IPS-18a (cell line): Measurements from ENCODE around the gene SDC3.

Experiments used
- H3K27ac ChIP-seq: one replicate; pipeline ENCODE4 v1.5.1; 2013; ENCODE audit warnings: low read length
- H3K27me3 ChIP-seq: one replicate; pipeline ENCODE4 v1.6.1; 2013; ENCODE audit warnings: mild to moderate bottlenecking, low read length; ENCODE audit not compliant: control insufficient read depth, insufficient read depth
- H3K36me3 ChIP-seq: one replicate; pipeline ENCODE4 v1.6.1; 2013; ENCODE audit warnings: low read depth, low read length; ENCODE audit not compliant: control insufficient read depth
- H3K4me1 ChIP-seq: one replicate; pipeline ENCODE4 v1.6.1; 2013; ENCODE audit warnings: low read depth, low read length; ENCODE audit not compliant: control insufficient read depth
- H3K4me3 ChIP-seq: one replicate; pipeline ENCODE4 v1.5.1; 2013; ENCODE audit warnings: low read length
- H3K9ac ChIP-seq: one replicate; pipeline ENCODE4 v1.6.1; 2013; ENCODE audit warnings: mild to moderate bottlenecking, low read length, moderate library complexity
- H3K9me3 ChIP-seq: one replicate; pipeline ENCODE4 v1.6.1; 2013; ENCODE audit warnings: low read depth, low read length; ENCODE audit not compliant: control insufficient read depth

The SDC3 gene

DNA sequence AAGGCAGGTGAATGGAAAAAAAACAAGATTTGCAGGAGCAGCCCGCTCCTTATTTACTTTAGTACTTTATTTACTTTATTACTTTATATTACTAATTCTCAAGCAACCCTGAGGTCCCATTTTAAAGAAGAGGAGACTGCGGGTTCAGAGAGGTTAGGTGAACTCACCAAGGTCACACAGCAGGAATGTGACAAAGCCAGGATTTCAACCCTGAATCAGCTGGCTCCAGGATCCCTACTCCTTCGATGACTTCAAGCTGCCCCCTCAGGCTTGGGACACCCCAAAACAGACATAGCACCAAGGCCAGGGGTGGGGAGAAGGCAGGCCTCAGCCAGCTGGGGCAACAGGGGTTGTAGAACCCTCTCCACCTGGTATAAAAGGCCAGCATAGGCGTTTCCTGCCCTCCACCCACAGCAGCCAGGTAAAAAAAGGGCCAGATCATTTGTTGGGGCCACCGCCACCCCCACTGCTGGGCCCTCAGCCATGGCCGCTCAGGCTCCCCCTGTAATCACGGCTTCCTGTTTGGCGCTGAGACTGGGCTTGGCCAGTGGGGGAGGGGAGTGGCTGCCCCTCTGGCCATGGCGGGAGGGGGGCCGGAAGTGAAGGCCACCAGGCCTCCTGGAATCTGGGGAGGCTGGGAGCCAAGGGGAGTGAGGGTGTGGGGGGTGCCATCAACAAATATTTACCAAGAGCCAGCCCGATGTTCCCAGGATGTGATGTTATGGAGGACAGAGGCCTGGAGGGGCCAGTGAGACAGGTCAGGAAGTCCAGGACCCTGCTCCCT is 6.6 kb downstream of the SDC3 start:
- peaks cover 5% of the 10 kb centered on the region for H3K27me3 ChIP-seq
- no peak overlapping the region for H3K27ac ChIP-seq
- H3K9ac ChIP-seq = no peak overlapping the region
- H3K36me3 ChIP-seq = no peaks in the 10 kb centered on the region
- no peak overlapping the region for H3K4me3 ChIP-seq
- peaks cover 10% of the 10 kb centered on the region for H3K4me1 ChIP-seq
- H3K9me3 ChIP-seq = no peaks in the 10 kb centered on the region

- Histone ChIP-seq H3K4me3 (no peak overlapping the region), H3K36me3 (no peaks in the 10 kb centered on the region), H3K9ac (no peak overlapping the region), H3K9me3 (no peaks in the 10 kb centered on the region), H3K27me3 (no peaks in the 10 kb centered on the region), H3K27ac (no peak overlapping the region), H3K4me1 (peaks cover 10% of the 10 kb centered on the region)
Measured at GRCh38 chr1:30900931-30901560, 7.5 kb downstream of the SDC3 start.

DNA sequence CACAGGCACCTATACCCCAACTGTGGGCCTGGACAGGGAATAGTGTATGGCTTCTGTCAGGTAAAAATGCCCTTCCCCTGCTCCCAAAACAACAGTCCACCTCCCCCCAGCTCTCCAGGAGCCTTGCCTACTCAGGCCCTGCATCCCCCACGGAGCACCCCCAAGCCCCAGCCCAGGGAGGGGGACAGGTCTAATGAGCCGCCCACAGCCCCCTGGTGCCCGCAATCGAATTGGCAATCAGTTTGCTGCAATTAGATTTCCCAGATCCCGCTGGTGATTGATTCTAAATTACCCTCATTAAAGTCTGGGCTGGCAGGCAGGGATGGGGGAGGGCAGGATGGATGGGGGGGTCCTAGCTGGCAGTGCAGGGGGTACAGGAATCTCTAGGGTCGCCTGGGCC is 8.1 kb downstream of the SDC3 start:
- H3K27ac ChIP-seq = no peak overlapping the region
- no peaks in the 10 kb centered on the region for H3K9me3 ChIP-seq
- H3K36me3 ChIP-seq = no peaks in the 10 kb centered on the region
- H3K4me1 ChIP-seq = peaks cover 13% of the 10 kb centered on the region
- no peak overlapping the region for H3K4me3 ChIP-seq
- H3K27me3 ChIP-seq = no peaks in the 10 kb centered on the region
- H3K9ac ChIP-seq = no peak overlapping the region

DNA sequence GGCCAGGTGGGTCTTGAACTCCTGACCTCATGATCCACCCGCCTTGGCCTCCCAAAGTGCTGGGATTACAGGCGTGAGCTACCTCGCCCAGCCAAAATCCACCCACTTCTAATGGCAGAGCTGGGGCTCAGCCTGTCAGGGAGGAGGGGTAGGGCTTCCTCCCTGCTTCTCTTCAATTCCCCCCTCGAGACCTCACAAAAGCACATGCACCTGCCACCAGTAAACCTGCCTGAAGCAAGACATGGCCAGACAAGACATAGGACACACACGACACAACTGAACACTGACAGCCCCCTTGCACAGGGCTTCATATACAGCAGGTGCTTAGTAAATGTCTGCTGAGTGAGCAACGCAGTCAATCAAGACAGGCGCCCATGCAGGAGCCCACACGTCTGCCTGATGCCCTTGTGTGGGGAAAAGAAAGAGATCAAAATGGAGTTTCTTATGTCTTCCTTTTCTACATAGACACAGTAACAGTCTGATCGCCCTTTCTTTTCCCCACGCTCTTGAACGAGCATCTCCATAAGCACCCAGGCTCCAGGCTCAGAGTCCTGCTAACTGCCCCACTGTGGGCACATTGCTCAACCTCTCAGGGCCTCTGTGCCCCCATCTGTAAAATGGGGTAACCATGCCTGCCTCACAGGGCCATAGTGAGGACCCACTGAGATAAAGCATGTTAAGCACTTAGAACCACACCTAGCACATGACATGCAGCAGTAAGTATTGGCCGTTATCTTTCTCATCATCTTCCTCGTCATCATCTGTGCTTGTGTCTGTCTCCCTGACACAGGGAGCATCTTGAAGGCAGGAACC is 8.8 kb downstream of the SDC3 start:
- no peaks in the 10 kb centered on the region for H3K27me3 ChIP-seq
- no peaks in the 10 kb centered on the region for H3K9me3 ChIP-seq

DNA sequence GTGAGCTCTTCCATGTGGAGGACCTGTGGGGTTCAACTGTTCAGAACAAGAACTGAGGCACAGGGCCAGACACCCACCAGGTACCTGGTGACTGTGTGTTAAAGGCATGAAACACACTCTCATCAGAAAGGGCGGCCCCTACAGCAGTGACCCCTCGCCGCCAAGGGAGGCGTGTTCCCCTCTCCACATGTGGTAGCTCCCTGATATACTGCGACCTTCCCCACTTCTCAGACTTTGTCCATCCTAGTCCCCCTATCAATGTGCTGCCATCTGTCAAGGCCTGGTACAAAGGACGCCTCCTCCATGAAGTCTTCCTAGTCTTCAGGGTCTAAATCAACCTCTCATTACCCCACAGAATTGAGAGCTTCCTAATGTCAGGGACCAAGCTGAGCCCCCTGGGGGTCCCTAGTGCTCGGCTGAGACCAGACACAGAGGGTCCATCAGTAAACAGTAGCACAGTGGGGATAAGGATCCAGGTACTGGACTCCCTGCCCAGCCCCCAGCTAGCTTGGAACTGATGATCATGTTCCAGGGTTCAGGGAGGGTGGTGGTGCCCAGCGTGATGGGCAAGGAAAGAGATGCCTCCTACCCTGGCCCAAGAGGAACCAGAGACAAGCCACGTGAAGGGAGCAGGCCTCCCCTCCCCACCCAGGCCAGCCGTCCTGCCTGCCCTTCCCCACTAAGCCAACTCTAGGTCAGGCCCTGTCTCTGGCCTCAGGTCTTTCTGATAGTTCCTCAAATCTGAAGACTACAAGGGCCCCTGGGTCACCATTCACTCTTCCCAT is 10.3 kb downstream of the SDC3 start:
- Histone ChIP-seq H3K27ac (no peak overlapping the region), H3K36me3 (no peaks in the 10 kb centered on the region), H3K9me3 (no peaks in the 10 kb centered on the region), H3K4me3 (no peak overlapping the region), H3K4me1 (peaks cover 7% of the 10 kb centered on the region), H3K27me3 (no peaks in the 10 kb centered on the region), H3K9ac (no peak overlapping the region)

More for the DNA sequence above, 8.8 kb downstream of the SDC3 start:
- Histone ChIP-seq H3K36me3 (no peaks in the 10 kb centered on the region), H3K4me1 (peaks cover 12% of the 10 kb centered on the region), H3K9ac (no peak overlapping the region), H3K27ac (no peak overlapping the region), H3K4me3 (no peak overlapping the region)

DNA sequence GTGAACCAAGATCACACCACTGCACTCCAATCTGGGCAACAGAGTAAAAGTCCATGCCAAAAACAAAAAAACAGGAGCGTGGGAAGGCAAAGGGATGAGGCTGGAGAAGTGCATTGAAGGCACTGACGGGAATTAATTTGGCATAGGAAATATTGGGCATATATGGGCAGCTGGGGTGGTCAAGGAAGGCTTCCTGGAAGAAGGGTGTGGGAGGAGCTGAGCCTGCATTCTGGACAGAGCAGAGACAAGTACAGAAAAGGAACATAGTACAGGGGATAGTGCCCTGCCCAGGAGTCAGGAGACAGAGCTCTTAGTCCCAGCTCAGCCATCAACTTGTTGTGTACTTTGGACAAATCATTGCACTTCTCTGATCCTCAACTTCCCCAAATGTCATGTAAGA is 11.7 kb downstream of the SDC3 start:
- Histone ChIP-seq H3K36me3 (no peaks in the 10 kb centered on the region), H3K9me3 (no peaks in the 10 kb centered on the region), H3K27me3 (no peaks in the 10 kb centered on the region), H3K9ac (no peak overlapping the region), H3K27ac (no peak overlapping the region), H3K4me1 (peaks cover 7% of the 10 kb centered on the region), H3K4me3 (no peak overlapping the region)

GRCh38 chr1:30895944-30896660 is 12.5 kb downstream of the SDC3 start:
- Histone ChIP-seq H3K9ac (peak overlapping the region; percentile 1), H3K27me3 (no peaks in the 10 kb centered on the region), H3K4me1 (peaks cover 7% of the 10 kb centered on the region), H3K9me3 (no peaks in the 10 kb centered on the region), H3K4me3 (no peak overlapping the region), H3K36me3 (no peaks in the 10 kb centered on the region), H3K27ac (no peak overlapping the region)

GRCh38 chr1:30895382-30895943 is 13.1 kb downstream of the SDC3 start:
- H3K9ac ChIP-seq = no peak overlapping the region
- no peaks in the 10 kb centered on the region for H3K9me3 ChIP-seq
- no peaks in the 10 kb centered on the region for H3K36me3 ChIP-seq
- no peaks in the 10 kb centered on the region for H3K27me3 ChIP-seq
- H3K4me3 ChIP-seq = no peak overlapping the region
- no peak overlapping the region for H3K27ac ChIP-seq
- peaks cover 7% of the 10 kb centered on the region for H3K4me1 ChIP-seq

DNA sequence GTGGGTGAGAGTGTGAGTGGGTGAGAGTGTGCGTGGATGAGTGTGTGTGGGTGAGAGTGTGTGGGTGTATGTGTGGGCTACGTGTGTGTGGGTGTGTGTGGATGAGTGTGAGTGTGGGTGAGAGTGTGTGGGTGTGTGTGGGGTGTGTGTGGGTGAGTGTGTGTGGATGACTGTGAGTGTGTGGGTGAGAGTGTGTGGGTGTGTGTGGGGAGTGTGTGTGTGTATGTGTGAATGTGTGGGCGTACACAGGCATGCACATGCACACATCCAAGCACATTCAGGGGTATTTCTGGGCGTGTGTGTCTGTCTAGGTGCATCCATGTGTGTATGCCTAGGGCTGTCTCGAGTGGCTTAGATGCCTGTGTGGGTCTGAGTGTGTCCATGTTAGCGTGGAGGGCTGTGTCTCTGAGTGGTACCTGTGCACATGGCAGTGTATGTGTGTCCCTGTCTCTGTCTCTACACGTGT is 14.0 kb downstream of the SDC3 start:
- Histone ChIP-seq H3K9ac (no peak overlapping the region), H3K27ac (no peak overlapping the region), H3K4me1 (peaks cover 7% of the 10 kb centered on the region), H3K36me3 (no peaks in the 10 kb centered on the region), H3K27me3 (no peaks in the 10 kb centered on the region), H3K4me3 (no peak overlapping the region), H3K9me3 (no peaks in the 10 kb centered on the region)

- Histone ChIP-seq H3K36me3 (no peaks in the 10 kb centered on the region), H3K9ac (no peak overlapping the region), H3K9me3 (no peaks in the 10 kb centered on the region), H3K4me1 (peaks cover 7% of the 10 kb centered on the region), H3K27ac (no peak overlapping the region), H3K4me3 (no peak overlapping the region), H3K27me3 (no peaks in the 10 kb centered on the region)
Measured at GRCh38 chr1:30893776-30894507, 14.6 kb downstream of the SDC3 start.
